ENCODE data around the gene TMEM86B.

GRCh38 chr19:55264531-55264930 is 36.0 kb upstream of the TMEM86B start:
- TF ChIP-seq CTCF (IDR thresholded peaks at IDR 0.05) (no peak), POLR2A (IDR thresholded peaks at IDR 0.05) (no peak)

All from uterus (tissue), 2 donors.